Activated CD4-positive, alpha-beta T cell treated with anti-CD3 and anti-CD28 coated beads, Interleukin-2, amount 50 U/mL, for 16 hours (primary cell): Measurements from ENCODE around the gene ZNG1E.
"Not testable (repeated sequence)": the region's sequence is repeated elsewhere in the genome, so short reads cannot be mapped to it uniquely, and the experiment has no call there.

ENCODE experiments used
- DNase-seq: peaks from one replicate; pipeline ENCODE4 v3.0.0-alpha.2; 2020

The ZNG1E gene

DNA sequence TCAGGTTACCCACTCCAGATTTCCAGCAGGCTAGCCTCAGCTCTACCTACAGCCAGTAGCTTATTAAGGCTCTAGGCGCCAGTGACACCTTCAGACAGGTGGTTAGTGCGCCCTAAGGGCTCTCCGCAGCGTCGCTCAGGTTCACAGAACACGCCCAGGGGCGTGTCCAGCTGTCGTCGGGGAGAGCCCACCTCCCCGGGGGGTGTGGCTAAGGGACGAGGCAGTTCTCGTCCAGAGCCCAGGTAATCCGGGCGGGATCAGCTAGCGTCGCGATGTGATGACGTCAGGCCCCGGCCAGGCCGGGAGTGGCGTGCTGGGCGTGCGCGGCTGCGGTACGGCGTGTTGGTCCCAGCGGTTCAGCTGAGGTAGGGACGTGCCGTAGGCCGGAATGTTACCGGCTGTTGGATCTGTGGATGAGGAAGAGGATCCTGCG is at the start of gene ZNG1E:
ZNG1E (plus strand) TSS at position 340 of the 433 bp plus-strand sequence; CDS start at position 389, 49 bp downstream.
- DNase-seq = peak; percentile 62

DNA sequence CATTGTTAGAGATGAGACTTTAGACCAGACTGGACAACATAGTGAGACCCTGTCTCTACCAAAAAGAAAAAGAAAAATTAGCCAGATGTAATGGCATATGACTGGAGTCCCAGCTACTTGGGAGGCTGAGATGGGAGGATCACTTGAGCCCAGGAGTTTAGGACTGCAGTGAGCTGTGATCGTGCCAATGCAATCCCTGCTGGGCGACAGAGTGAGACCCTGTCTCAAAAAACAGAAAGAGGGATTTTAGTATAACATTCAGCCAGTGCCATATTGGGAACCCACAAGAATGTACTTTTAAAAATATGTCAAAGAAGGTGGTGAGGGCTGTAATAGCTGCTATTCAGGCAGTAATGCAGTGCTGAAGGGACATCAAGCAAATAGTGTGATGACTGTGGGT is 2.1 kb upstream of the ZNG1E start:
- not testable (repeated sequence) for DNase-seq

DNA sequence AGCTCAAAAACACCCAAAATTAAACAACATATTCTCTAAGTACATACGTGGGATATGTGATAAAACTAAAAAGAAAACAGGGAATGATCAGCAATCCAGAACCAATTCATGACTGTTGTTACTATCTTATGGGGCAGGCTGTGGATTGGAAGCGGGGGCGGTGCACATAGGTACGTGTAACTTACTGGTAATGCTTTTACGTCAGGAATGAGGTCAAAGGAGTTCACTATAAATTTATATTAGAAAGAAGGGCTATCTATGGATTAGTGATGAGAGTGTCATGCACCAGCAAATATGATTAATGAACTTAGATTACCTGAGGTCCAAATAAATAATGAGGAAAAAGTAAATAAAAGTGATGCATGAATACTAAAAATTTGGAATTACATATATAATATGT is 710 bp upstream of the ZNG1E start:
- not testable (repeated sequence) for DNase-seq

DNA sequence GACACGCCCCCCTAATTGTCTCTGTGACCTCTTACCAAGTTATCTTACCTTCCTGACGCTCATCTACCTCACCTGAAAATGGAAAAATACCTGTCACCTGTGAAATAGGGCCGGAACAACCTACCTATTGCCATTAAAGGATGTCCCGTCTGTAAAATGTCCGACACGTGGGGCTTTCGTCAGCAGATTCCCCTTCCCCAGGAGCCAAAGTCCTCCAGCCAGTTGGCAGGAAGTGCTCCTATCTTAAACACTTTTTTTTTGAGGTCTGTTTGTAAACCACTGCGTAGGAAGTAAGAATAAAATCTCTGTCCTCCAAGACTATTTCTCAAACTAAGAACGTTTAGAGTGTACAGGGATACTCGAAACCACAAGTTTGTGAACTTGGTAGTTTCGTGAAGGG is 661 bp downstream of the ZNG1E start:
- peak; percentile 37 for DNase-seq

DNA sequence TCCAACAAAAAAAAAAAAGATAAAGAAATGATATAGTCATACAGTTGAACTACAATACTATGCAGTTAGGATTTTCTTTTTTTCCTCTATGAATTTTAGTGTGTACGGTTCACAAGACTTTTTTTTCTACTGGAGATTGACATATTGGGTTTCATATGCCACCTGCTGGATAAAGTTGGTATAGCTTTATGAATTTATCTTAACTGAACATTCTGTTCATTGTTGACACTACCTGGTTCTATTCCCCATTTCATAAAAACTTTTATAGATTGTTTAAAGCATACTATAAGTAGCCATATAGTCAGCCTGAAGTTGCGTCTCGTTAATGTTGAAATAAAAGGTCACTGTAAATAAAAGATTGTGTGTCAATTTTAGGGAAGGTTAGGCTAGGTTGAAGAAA is 2.8 kb downstream of the ZNG1E start:
- DNase-seq = not testable (repeated sequence)

DNA sequence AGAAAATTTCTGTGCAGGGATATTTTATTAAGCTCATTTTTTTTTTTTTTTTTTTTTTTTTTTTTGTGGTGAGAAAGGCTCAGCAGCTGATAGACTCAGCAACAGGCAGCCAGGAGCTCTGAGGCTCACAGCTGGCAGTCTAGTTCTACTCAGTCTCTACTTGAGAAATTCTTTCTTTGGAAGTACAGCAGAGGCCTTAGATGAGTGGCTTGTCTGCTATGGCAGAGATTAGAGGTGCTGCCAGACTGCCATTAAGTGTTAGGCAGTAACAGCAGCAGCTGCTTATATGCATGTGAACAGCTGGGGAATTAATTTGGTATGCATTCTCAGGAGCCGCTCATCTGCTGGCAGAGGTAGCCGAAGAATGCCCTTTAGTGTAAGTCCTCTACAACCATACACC is 27.8 kb downstream of the ZNG1E start:
- DNase-seq = not testable (repeated sequence)

DNA sequence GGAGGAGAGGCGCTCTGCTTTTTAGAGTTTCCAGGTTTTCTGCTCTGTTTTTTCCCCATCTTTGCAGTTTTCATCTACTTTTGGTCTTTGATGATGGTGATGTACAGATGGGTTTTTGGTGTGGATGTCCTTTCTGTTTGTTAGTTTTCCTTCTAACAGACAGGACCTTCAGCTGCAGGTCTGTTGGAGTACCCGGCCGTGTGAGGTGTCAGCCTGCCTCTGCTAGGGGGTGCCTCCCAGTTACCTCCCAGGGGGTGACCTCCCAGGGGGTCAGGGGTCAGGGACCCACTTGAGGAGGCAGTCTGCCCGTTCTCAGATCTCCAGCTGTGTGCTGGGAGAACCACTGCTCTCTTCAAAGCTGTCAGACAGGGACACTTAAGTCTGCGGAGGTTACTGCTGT is 38.7 kb downstream of the ZNG1E start:
- not testable (repeated sequence) for DNase-seq

DNA sequence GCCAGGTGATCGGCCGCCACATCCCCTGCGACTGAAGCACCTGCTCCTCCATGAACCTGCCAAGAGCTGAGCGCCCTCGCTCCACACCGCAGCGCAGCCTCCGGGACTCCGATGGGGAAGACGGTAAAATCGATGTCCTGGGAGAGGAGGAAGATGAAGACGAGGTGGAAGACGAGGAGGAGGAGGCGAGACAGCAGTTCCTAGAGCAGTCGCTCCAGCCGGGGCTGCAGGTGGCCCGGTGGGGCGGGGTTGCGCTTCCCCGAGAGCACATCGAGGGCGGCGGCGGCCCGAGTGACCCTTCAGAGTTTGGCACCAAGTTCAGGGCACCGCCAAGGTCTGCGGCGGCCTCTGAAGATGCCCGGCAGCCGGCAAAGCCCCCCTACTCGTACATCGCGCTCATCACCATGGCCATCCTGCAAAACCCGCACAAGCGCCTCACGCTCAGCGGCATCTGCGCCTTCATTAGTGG is 61.4 kb downstream of the ZNG1E start, which contains the start of gene FOXD4L4:
FOXD4L4 (plus strand) TSS at position 51 of the 469 bp plus-strand sequence; CDS start at position 51, 0 bp downstream.
- not testable (repeated sequence) for DNase-seq

DNA sequence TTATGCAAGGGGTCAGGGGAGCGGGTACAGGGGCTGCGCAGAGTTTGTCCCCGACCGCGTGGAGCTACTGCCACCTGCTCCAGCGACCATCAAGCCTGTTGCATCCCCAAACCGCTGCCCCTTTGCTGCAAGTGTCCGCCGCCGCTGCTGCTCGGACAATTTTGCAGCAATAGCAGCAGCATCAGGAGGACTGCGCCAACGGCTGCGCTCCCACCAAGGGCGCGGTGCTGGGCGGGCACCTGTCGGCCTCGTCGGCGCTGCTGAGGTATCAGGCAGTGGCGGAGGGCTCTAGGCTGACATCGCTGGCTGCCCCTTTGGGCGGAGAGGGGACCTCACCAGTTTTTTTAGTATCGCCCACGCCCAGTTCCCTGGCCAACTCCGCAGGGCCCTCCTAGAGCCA is 62.4 kb downstream of the ZNG1E start:
- DNase-seq = not testable (repeated sequence)
